GM21528 (cell line): ENCODE results near the gene HOXC9.

Experiments used
- ATAC-seq: cut with Tn5 transposase; IDR thresholded peaks from one replicate; pipeline ENCODE4 v1.9.1; 2021; ENCODE audit warnings: mild to moderate bottlenecking, moderate library complexity; ENCODE audit not compliant: unreplicated experiment, low FRiP score

HOXC9 gene

GRCh38 chr12:54011665-54012532 lies 11.9 kb downstream of the HOXC9 start:
- ATAC-seq = no peak

GRCh38 chr12:54012631-54013409 lies 12.9 kb downstream of the HOXC9 start:
- no peak for ATAC-seq

- no peak for ATAC-seq
These were observed 14.5 kb downstream of the HOXC9 start for GRCh38 chr12:54014377-54015017.

- ATAC-seq = no peak
These were observed 15.3 kb downstream of the HOXC9 start for GRCh38 chr12:54015018-54015931.

- ATAC-seq = no peak
These were observed 16.1 kb downstream of the HOXC9 start for GRCh38 chr12:54016051-54016450.

GRCh38 chr12:54016478-54016964 lies 16.6 kb downstream of the HOXC9 start:
- ATAC-seq = no peak

- peak; percentile 37 for ATAC-seq
These were observed 17.2 kb downstream of the HOXC9 start for GRCh38 chr12:54017027-54017788.

- ATAC-seq = peak; percentile 79
These were observed 18.0 kb downstream of the HOXC9 start for GRCh38 chr12:54017878-54018467.

GRCh38 chr12:54018468-54018984 lies 18.6 kb downstream of the HOXC9 start:
- no peak for ATAC-seq

GRCh38 chr12:54019091-54019811 lies 19.3 kb downstream of the HOXC9 start:
- no peak for ATAC-seq

- no peak for ATAC-seq
These were observed 20.1 kb downstream of the HOXC9 start for GRCh38 chr12:54019924-54020590.

- no peak for ATAC-seq
These were observed 20.8 kb downstream of the HOXC9 start for GRCh38 chr12:54020591-54021405.

- no peak for ATAC-seq
These were observed 21.6 kb downstream of the HOXC9 start for GRCh38 chr12:54021432-54022013.

- no peak for ATAC-seq
These were observed 23.3 kb downstream of the HOXC9 start for GRCh38 chr12:54022960-54023884.

- no peak for ATAC-seq
These were observed 24.2 kb downstream of the HOXC9 start for GRCh38 chr12:54024127-54024526.
